GM19468 (cell line): ENCODE data around the gene ARHGAP29.

Experiments
- ATAC-seq: cut with Tn5 transposase; IDR thresholded peaks from one replicate; pipeline ENCODE4 v1.9.1; 2021; ENCODE audit warnings: mild to moderate bottlenecking, moderate library complexity, moderate number of reproducible peaks; ENCODE audit not compliant: unreplicated experiment; ENCODE audit errors: extremely low read depth

The ARHGAP29 gene

GRCh38 chr1:94237291-94238226 is at the start of gene ARHGAP29:
Gene ARHGAP29 (minus strand): TSS chr1:94237584. CDS start chr1:94231611, 5,973 bp downstream.
- peak; percentile 31 for ATAC-seq

GRCh38 chr1:94286864-94287437 is 49.6 kb upstream of the ARHGAP29 start:
- no peak for ATAC-seq

GRCh38 chr1:94285031-94285654 is 47.8 kb upstream of the ARHGAP29 start:
- ATAC-seq: no peak

- ATAC-seq: no peak
Observed at GRCh38 chr1:94284476-94284875, 47.1 kb upstream of the ARHGAP29 start.

- no peak for ATAC-seq
Observed at GRCh38 chr1:94283462-94283861, 46.1 kb upstream of the ARHGAP29 start.

GRCh38 chr1:94282143-94282711 is 44.8 kb upstream of the ARHGAP29 start:
- ATAC-seq: no peak

- no peak for ATAC-seq
Observed at GRCh38 chr1:94281361-94282142, 44.2 kb upstream of the ARHGAP29 start.

- ATAC-seq: no peak
Observed at GRCh38 chr1:94280541-94280940, 43.2 kb upstream of the ARHGAP29 start.

- ATAC-seq: no peak
Observed at GRCh38 chr1:94279462-94279861, 42.1 kb upstream of the ARHGAP29 start.

- no peak for ATAC-seq
Observed at GRCh38 chr1:94279038-94279437, 41.7 kb upstream of the ARHGAP29 start.

GRCh38 chr1:94276988-94277434 is 39.6 kb upstream of the ARHGAP29 start:
- ATAC-seq: no peak

GRCh38 chr1:94275083-94275482 is 37.7 kb upstream of the ARHGAP29 start:
- ATAC-seq: no peak

GRCh38 chr1:94274561-94274960 is 37.2 kb upstream of the ARHGAP29 start:
- no peak for ATAC-seq

GRCh38 chr1:94273111-94273510 is 35.7 kb upstream of the ARHGAP29 start:
- no peak for ATAC-seq

GRCh38 chr1:94272388-94272787 is 35.0 kb upstream of the ARHGAP29 start:
- ATAC-seq: no peak

- ATAC-seq: no peak
Observed at GRCh38 chr1:94271373-94271772, 34.0 kb upstream of the ARHGAP29 start.

GRCh38 chr1:94270801-94271203 is 33.4 kb upstream of the ARHGAP29 start:
- ATAC-seq: no peak

GRCh38 chr1:94269921-94270320 is 32.5 kb upstream of the ARHGAP29 start:
- no peak for ATAC-seq

- ATAC-seq: no peak
Observed at GRCh38 chr1:94265906-94266305, 28.5 kb upstream of the ARHGAP29 start.

- no peak for ATAC-seq
Observed at GRCh38 chr1:94265011-94265422, 27.6 kb upstream of the ARHGAP29 start.
